Measurements from ENCODE around the gene MSH5. TPM values are rescaled to one million over a fixed set of nuclear protein-coding genes. Genes with fewer than 3 reads are reported as not detected.

Gene MSH5
- total and polyA plus RNA-seq, 9 of the 15 experiments (the other 6 are each of a cell fraction or from before 2014, with no cell fraction given), result 12.5 to 104 (median 46.6) TPM

DNA sequence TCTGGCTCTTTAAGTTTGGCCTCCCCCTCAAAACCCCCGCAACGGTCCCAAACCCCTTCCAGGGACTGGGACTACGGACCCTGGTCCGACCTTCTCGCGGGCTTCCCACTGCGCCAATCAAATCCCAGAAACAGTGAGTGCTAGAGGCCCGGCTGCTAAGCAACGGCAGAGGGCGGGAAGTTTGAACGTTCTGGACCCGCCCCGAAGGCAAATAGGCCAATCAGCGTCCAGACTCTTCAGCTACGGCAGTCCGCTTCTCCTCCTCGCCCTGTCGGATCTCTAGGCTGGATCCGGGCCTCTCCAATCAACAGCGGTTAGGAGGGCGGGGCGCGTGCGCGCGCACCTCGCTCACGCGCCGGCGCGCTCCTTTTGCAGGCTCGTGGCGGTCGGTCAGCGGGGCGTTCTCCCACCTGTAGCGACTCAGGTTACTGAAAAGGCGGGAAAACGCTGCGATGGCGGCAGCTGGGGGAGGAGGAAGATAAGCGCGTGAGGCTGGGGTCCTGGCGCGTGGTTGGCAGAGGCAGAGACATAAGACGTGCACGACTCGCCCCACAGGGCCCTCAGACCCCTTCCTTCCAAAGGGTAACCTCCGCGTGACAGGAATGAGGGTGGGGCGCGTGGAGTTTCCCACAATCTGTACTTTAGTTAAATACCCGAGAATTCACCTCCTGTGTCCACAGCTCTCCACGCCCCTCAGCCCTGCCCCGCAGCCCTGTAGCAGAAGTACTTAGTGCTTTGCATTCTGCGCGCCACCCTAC is at the start of gene MSH5 (continued):
- TF ChIP-seq, protein P1, sequence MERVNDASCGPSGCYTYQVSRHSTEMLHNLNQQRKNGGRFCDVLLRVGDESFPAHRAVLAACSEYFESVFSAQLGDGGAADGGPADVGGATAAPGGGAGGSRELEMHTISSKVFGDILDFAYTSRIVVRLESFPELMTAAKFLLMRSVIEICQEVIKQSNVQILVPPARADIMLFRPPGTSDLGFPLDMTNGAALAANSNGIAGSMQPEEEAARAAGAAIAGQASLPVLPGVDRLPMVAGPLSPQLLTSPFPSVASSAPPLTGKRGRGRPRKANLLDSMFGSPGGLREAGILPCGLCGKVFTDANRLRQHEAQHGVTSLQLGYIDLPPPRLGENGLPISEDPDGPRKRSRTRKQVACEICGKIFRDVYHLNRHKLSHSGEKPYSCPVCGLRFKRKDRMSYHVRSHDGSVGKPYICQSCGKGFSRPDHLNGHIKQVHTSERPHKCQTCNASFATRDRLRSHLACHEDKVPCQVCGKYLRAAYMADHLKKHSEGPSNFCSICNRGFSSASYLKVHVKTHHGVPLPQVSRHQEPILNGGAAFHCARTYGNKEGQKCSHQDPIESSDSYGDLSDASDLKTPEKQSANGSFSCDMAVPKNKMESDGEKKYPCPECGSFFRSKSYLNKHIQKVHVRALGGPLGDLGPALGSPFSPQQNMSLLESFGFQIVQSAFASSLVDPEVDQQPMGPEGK (CRISPR knock-in tag; IDR thresholded peaks at IDR 0.05; ENCODE audit: borderline replicate concordance), result no peak
- TF ChIP-seq, protein P2, sequence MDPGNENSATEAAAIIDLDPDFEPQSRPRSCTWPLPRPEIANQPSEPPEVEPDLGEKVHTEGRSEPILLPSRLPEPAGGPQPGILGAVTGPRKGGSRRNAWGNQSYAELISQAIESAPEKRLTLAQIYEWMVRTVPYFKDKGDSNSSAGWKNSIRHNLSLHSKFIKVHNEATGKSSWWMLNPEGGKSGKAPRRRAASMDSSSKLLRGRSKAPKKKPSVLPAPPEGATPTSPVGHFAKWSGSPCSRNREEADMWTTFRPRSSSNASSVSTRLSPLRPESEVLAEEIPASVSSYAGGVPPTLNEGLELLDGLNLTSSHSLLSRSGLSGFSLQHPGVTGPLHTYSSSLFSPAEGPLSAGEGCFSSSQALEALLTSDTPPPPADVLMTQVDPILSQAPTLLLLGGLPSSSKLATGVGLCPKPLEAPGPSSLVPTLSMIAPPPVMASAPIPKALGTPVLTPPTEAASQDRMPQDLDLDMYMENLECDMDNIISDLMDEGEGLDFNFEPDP (CRISPR knock-in tag; IDR thresholded peaks at IDR 0.05), result peak; percentile 80; the same call in 1 of the 2 replicates
- TF ChIP-seq SP2 (IDR thresholded peaks at IDR 0.05; ENCODE audit: extremely low read depth, low read depth, low read length, poor library complexity, severe bottlenecking), result peak; percentile 88
- no peak for TF ChIP-seq POU5F1 (IDR thresholded peaks at IDR 0.05; ENCODE audit: borderline replicate concordance, low read depth, low read length, partially characterized antibody)
- peak; percentile 56; the same call in 1 of the 2 replicates for TF ChIP-seq TEAD4 (IDR thresholded peaks at IDR 0.05; ENCODE audit: low read length)
- peak; percentile 92; the same call in 1 of the 2 replicates for TF ChIP-seq TEAD4 (CRISPR knock-in tag; IDR thresholded peaks at IDR 0.05; ENCODE audit: borderline replicate concordance)
- TF ChIP-seq PHTF2 (CRISPR knock-in tag; IDR thresholded peaks at IDR 0.05), result no peak
- TF ChIP-seq NR4A1 (CRISPR knock-in tag; IDR thresholded peaks at IDR 0.05), result peak; percentile 88
- peak; percentile 63 for TF ChIP-seq NR4A1 (tag; IDR thresholded peaks at IDR 0.05)
- TF ChIP-seq, protein P3, sequence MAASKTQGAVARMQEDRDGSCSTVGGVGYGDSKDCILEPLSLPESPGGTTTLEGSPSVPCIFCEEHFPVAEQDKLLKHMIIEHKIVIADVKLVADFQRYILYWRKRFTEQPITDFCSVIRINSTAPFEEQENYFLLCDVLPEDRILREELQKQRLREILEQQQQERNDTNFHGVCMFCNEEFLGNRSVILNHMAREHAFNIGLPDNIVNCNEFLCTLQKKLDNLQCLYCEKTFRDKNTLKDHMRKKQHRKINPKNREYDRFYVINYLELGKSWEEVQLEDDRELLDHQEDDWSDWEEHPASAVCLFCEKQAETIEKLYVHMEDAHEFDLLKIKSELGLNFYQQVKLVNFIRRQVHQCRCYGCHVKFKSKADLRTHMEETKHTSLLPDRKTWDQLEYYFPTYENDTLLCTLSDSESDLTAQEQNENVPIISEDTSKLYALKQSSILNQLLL (CRISPR knock-in tag; IDR thresholded peaks at IDR 0.05; ENCODE audit: borderline replicate concordance), result no peak
- TF ChIP-seq XRCC5 (IDR thresholded peaks at IDR 0.05; ENCODE audit: low read depth, low read length), result peak; percentile 79; the same call in 1 of the 2 replicates
- TF ChIP-seq, protein P4, sequence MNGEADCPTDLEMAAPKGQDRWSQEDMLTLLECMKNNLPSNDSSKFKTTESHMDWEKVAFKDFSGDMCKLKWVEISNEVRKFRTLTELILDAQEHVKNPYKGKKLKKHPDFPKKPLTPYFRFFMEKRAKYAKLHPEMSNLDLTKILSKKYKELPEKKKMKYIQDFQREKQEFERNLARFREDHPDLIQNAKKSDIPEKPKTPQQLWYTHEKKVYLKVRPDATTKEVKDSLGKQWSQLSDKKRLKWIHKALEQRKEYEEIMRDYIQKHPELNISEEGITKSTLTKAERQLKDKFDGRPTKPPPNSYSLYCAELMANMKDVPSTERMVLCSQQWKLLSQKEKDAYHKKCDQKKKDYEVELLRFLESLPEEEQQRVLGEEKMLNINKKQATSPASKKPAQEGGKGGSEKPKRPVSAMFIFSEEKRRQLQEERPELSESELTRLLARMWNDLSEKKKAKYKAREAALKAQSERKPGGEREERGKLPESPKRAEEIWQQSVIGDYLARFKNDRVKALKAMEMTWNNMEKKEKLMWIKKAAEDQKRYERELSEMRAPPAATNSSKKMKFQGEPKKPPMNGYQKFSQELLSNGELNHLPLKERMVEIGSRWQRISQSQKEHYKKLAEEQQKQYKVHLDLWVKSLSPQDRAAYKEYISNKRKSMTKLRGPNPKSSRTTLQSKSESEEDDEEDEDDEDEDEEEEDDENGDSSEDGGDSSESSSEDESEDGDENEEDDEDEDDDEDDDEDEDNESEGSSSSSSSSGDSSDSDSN (IDR thresholded peaks at IDR 0.05; ENCODE audit: borderline replicate concordance in 1 of 2, low read depth in 2 of 2, low read length in 2 of 2), result peak in 1 of 2 experiments; percentile 44; a peak in 1 of 4 replicates
- TF ChIP-seq SMC3 (conservative IDR thresholded peaks at IDR 0.05; ENCODE audit: insufficient read depth, low read depth, low read length), result no peak
- no peak for TF ChIP-seq ZNF354B (CRISPR knock-in tag; IDR thresholded peaks at IDR 0.05)
- TF ChIP-seq, protein P5, sequence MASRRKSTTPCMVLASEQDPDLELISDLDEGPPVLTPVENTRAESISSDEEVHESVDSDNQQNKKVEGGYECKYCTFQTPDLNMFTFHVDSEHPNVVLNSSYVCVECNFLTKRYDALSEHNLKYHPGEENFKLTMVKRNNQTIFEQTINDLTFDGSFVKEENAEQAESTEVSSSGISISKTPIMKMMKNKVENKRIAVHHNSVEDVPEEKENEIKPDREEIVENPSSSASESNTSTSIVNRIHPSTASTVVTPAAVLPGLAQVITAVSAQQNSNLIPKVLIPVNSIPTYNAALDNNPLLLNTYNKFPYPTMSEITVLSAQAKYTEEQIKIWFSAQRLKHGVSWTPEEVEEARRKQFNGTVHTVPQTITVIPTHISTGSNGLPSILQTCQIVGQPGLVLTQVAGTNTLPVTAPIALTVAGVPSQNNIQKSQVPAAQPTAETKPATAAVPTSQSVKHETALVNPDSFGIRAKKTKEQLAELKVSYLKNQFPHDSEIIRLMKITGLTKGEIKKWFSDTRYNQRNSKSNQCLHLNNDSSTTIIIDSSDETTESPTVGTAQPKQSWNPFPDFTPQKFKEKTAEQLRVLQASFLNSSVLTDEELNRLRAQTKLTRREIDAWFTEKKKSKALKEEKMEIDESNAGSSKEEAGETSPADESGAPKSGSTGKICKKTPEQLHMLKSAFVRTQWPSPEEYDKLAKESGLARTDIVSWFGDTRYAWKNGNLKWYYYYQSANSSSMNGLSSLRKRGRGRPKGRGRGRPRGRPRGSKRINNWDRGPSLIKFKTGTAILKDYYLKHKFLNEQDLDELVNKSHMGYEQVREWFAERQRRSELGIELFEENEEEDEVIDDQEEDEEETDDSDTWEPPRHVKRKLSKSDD (conservative IDR thresholded peaks at IDR 0.05; ENCODE audit: low read length), result peak; percentile 76
